ENCODE results near the gene THAP3. TPM values are rescaled to one million over a fixed set of nuclear protein-coding genes. Genes with fewer than 3 reads are reported as not detected.
A peak's percentile ranks its signal among the peaks of the same experiment; 100 is the strongest.

THAP3 gene
- total RNA-seq (2014; rRNA removed; shearing (Covaris generic)) = 20.9 and 22.0 TPM in 2 replicates
- 15.7 and 18.3 TPM in 2 replicates for polyA plus RNA-seq (2015; cell fraction: cytosol; rRNA removed)
- 15.2 and 21.5 TPM in 2 replicates for polyA plus RNA-seq (2015; cell fraction: nucleus; rRNA removed)

- peak; percentile 66 for DNase-seq (ENCODE audit: low read depth)
Measured at GRCh38 chr1:6624710-6625583, at the start of gene THAP3. Gene THAP3 (plus strand): TSS chr1:6624868. CDS start chr1:6625219, 351 bp downstream.

- DNase-seq (ENCODE audit: low read depth) = no peak
Measured at GRCh38 chr1:6577831-6578525, 46.7 kb upstream of the THAP3 start.

- no peak for DNase-seq (ENCODE audit: low read depth)
Measured at GRCh38 chr1:6578624-6579373, 45.9 kb upstream of the THAP3 start.

GRCh38 chr1:6579374-6580118 is 45.1 kb upstream of the THAP3 start, which contains the start of gene ZBTB48:
Gene ZBTB48 (plus strand): TSS chr1:6579994. CDS start chr1:6580610, 616 bp downstream.
- peak; percentile 96 for DNase-seq (ENCODE audit: low read depth)

GRCh38 chr1:6580119-6580592 is 44.5 kb upstream of the THAP3 start:
- DNase-seq (ENCODE audit: low read depth) = no peak

- no peak for DNase-seq (ENCODE audit: low read depth)
Measured at GRCh38 chr1:6580593-6581409, 43.9 kb upstream of the THAP3 start.

- peak; percentile 35 for DNase-seq (ENCODE audit: low read depth)
Measured at GRCh38 chr1:6581561-6582305, 42.9 kb upstream of the THAP3 start.

GRCh38 chr1:6582370-6582769 is 42.3 kb upstream of the THAP3 start:
- DNase-seq (ENCODE audit: low read depth) = no peak

- DNase-seq (ENCODE audit: low read depth) = no peak
Measured at GRCh38 chr1:6584126-6585080, 40.3 kb upstream of the THAP3 start.

- DNase-seq (ENCODE audit: low read depth) = no peak
Measured at GRCh38 chr1:6585081-6585722, 39.5 kb upstream of the THAP3 start.

- no peak for DNase-seq (ENCODE audit: low read depth)
Measured at GRCh38 chr1:6585841-6586240, 38.8 kb upstream of the THAP3 start.

GRCh38 chr1:6586404-6586816 is 38.3 kb upstream of the THAP3 start:
- no peak for DNase-seq (ENCODE audit: low read depth)

- peak; percentile 28 for DNase-seq (ENCODE audit: low read depth)
Measured at GRCh38 chr1:6587261-6588005, 37.2 kb upstream of the THAP3 start.

GRCh38 chr1:6588128-6588892 is 36.4 kb upstream of the THAP3 start:
- no peak for DNase-seq (ENCODE audit: low read depth)

- DNase-seq (ENCODE audit: low read depth) = no peak
Measured at GRCh38 chr1:6588893-6589520, 35.7 kb upstream of the THAP3 start.
